Activated CD8-positive, alpha-beta memory T cell treated with anti-CD3 and anti-CD28 coated beads for 48 hours (primary cell): ENCODE measurements around the gene ARHGEF33.

ENCODE experiments used
- DNase-seq, 3 experiments: peaks; one replicate each; pipeline ENCODE4 v3.0.0-alpha.2; 2020; ENCODE audit warnings: low read depth in 2 of 3, low spot score in 2 of 3

Gene ARHGEF33

DNA sequence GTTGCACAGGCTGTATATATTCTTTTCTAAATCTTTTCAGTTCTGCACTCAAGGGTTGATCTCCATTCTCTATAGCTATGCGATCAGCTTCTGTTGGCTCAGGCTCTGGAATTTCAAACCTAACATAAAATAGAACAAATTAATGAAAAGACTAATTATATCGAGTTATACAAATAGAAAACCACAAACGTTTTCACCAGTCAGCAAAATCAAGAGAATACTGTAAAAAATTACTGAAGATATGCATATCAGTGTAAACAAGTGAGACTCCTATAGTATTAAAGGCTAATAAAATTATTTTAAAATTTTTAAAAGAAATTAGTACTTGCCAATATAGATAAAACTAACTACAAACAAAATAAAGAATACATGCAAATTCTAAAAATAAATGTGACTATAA is 124.2 kb downstream of the ARHGEF33 start:
- no peak for DNase-seq

DNA sequence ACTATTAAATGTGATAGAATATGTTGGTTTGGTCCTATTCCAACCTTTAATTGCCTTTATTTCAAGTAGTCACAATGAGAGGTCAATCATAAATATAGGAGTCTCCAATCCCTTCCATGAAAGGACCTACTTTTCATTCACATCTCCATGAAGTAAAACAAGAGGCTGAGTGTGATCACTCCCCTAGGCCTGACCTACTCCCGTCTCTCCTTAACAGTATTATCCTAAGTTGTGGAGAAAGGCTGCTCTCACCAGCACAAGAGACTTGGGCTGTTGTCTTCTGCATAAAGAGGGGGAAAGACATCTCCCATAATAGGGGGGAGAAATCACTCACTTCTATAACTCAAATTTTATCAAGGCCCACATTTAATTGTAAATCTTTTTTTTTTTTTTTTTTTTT is 125.7 kb downstream of the ARHGEF33 start:
- DNase-seq = no peak

DNA sequence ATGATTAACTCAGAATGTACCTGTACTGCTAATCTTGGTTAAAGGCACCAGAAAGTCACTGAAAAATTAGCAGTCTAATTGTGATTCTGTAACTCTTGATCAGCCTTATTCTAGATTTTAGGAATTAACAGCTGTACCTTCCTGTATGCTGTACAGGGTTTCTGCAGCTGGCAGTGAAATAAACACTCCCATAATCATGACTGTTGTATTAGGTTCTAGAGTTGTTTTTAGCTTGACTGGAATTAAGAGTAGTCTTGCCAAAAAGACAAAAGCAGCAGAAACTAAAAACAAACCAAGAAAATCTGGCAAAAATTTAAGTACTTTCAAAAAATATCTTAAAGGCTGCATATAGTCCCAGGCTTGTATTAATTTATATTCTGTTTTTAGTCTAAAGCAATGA is 127.7 kb downstream of the ARHGEF33 start:
- no peak for DNase-seq

DNA sequence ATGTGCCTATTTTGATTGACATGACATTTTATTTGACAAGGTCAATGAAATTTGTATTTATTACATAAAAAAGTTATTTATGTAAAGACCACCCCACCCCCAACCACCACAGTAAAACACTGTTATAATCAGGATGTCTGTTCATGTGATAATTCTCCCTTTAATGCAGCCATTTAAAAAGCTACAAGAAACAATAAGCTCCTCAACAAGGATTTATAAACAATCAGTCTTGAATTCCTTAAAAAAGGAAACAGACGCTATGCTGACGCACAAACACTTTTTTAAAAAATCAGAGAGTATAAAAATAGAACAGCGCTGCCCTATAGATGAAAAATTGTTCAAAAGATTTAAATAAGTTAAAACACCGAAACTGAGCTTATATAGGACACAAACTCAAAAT is 129.0 kb downstream of the ARHGEF33 start:
- DNase-seq = no peak

DNA sequence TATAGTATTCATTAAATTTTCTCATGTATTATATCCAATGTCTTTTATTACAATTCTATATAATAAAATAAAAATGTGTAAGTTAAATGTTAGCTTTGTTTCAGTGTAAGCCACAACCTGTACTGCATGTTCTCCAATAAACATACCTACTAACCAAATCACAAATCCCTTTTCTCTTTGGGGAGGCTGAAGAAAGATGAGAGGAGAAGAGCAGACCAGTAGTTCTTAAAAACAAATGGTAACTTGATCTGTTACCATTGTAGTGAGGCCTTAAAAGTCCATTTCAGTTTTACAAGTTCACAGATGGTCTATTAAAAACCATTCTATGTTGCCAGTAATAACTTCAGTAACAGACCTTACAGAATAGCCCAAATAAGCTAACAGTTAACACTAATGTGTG is 130.7 kb downstream of the ARHGEF33 start:
- DNase-seq = no peak

DNA sequence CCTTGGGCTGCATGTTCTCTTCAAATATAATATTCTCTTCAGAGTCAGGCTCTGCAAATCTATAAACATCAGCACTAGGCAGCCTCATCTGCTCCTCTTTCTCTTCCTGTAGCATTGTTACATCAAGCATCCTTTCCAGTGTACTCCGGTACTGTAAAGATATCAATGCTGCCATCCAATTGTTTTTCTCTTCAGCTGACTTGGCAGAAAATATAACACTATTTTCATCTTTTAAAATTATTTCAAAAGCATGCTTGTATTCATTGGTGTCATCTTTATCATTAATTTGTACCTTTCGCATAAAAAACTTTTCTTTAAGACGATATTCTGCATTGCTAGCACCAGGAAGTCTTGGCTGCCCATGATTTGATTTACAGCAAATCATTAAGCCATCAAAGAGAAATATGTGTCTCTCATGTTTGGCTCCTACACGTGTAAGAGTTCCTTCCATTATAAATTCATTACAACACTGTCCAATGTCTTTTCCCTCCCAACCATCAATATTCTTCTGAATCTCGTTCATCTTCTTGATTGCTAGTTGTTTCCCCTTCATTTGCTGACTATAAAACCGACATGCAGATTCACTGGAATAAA is 133.1 kb downstream of the ARHGEF33 start:
- DNase-seq = no peak

DNA sequence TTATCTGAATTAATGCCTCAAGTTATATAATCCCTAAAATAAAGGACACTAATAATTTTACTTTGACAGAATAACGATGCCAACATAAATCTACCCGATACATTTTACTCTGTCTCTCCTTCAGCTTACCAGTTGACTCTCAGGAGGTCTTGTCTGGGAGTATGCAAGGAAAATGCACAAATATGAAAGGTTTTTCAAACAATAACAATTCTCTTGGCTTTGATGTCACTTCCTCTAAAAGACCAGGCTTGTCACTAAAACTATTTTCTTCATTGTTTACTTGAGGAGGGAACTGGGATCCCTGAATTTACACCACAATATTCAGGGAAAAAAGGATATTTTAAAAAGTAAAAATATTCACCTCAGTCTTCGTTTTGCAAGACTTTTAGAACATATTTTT is 134.0 kb downstream of the ARHGEF33 start:
- no peak for DNase-seq

DNA sequence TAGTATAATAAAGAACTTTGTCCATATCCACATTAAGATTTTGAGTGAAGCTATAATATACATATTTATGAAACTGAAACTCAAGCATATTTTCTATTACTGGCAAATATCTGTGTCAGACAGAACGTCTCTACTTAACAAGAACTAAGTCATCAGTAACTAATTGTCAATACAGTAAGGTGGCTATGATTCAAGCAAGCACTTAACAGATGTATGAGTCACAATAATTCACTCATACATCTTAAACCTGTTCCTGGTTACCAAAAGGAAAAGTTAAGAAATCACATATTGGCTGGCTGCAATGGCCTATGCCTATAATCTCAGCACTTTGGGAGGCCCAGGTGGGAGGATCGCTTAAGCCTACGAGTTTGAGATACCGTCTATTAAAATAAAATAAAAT is 135.2 kb downstream of the ARHGEF33 start:
- no peak for DNase-seq
